HepG2 (cell line): ENCODE results near the gene LBX1. TPM values are rescaled to one million over a fixed set of nuclear protein-coding genes. Genes with fewer than 3 reads are reported as not detected.

Experiments
- CBX1 ChIP-seq: IDR thresholded peaks from one replicate; pipeline ENCODE4 v1.6.1; 2016; ENCODE audit warnings: antibody characterized with exemption, low read depth
- HDAC6 ChIP-seq: fragments of 200-600 bp; sonication (generic); IDR thresholded peaks from 2 replicates; pipeline ENCODE4 v1.7.0; 2017; ENCODE audit warnings: mild to moderate bottlenecking, antibody characterized with exemption, low read length, low read depth
- polyA plus RNA-seq, 8 experiments: library from polyadenylated mRNA; depleted of rRNA in 3 of 8; stranded (reverse) in 7 of 8; unstranded in 1 of 8; fragments of >200 nt; fragmentation: Illumina TruSeq in 4 of 8; extraction: Trizol in 4 of 8; gene quantifications; 2 replicates each; pipeline versions ENCODE4 v1.2.1 to v1.2.3, GENCODE V29; 2011 to 2016; ENCODE audit warnings: low read depth in 4 of 8, missing spikeins in 1 of 8, mixed read lengths in 1 of 8; ENCODE audit not compliant: insufficient read depth in 1 of 8
- total RNA-seq, 5 experiments: library from RNA; depleted of rRNA; stranded (reverse); fragments of >200 nt; fragmentation: Illumina TruSeq; extraction: Trizol; gene quantifications; 2 replicates each; pipeline ENCODE4 v1.2.3, GENCODE V29; 2016; ENCODE audit warnings: low read depth in 1 of 5
- TF ChIP-seq, protein P1 (sequence below), 2 experiments: fragments of 450-650 bp in 1 of 2; sonication (generic) in 1 of 2; formaldehyde crosslinking in 1 of 2; IDR thresholded peaks; 2 replicates each; pipeline versions ENCODE4 v1.6.1 to v1.8.0; 2016 to 2022; ENCODE audit warnings: antibody characterized with exemption in 1 of 2, mild to moderate bottlenecking in 1 of 2, missing genetic modification reagents in 1 of 2

LBX1 gene
- total and polyA plus RNA-seq, 2 of the 13 experiments (the other 11 are each of a cell fraction or from before 2014, with no cell fraction given): not detected

- TF ChIP-seq, protein P1, sequence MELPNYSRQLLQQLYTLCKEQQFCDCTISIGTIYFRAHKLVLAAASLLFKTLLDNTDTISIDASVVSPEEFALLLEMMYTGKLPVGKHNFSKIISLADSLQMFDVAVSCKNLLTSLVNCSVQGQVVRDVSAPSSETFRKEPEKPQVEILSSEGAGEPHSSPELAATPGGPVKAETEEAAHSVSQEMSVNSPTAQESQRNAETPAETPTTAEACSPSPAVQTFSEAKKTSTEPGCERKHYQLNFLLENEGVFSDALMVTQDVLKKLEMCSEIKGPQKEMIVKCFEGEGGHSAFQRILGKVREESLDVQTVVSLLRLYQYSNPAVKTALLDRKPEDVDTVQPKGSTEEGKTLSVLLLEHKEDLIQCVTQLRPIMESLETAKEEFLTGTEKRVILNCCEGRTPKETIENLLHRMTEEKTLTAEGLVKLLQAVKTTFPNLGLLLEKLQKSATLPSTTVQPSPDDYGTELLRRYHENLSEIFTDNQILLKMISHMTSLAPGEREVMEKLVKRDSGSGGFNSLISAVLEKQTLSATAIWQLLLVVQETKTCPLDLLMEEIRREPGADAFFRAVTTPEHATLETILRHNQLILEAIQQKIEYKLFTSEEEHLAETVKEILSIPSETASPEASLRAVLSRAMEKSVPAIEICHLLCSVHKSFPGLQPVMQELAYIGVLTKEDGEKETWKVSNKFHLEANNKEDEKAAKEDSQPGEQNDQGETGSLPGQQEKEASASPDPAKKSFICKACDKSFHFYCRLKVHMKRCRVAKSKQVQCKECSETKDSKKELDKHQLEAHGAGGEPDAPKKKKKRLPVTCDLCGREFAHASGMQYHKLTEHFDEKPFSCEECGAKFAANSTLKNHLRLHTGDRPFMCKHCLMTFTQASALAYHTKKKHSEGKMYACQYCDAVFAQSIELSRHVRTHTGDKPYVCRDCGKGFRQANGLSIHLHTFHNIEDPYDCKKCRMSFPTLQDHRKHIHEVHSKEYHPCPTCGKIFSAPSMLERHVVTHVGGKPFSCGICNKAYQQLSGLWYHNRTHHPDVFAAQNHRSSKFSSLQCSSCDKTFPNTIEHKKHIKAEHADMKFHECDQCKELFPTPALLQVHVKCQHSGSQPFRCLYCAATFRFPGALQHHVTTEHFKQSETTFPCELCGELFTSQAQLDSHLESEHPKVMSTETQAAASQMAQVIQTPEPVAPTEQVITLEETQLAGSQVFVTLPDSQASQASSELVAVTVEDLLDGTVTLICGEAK (IDR thresholded peaks at IDR 0.05): no peak
- TF ChIP-seq, protein P1 (CRISPR knock-in tag; IDR thresholded peaks at IDR 0.05): no peak
- TF ChIP-seq CBX1 (no peak), HDAC6 (no peak)
Observed at GRCh38 chr10:101188942-101189341, 40.3 kb downstream of the LBX1 start (continued).
